Colonic mucosa (tissue), 4 donors: ENCODE data around the gene TRAPPC2B. TPM values are rescaled to one million over a fixed set of nuclear protein-coding genes. Genes with fewer than 3 reads are reported as not detected.

Source experiments
- DNase-seq: peaks from one replicate; pipeline ENCODE4 v3.0.0-alpha.2; 2020
- H3K27ac ChIP-seq: fragments of 200-600 bp; one replicate; pipeline ENCODE4 v1.8.0; 2021
- H3K27me3 ChIP-seq: fragments of 200-600 bp; one replicate; pipeline ENCODE4 v1.8.0; 2021
- H3K36me3 ChIP-seq: fragments of 200-600 bp; one replicate; pipeline ENCODE4 v1.8.0; 2021
- H3K4me1 ChIP-seq: fragments of 200-600 bp; one replicate; pipeline ENCODE4 v1.8.0; 2021; ENCODE audit warnings: mild to moderate bottlenecking
- H3K4me3 ChIP-seq: fragments of 200-600 bp; one replicate; pipeline ENCODE4 v1.8.0; 2021
- H3K9ac ChIP-seq, 2 donors: one replicate each; pipeline ENCODE4 v1.7.0; 2013; ENCODE audit warnings: control low read depth in 2 of 2, low read depth in 2 of 2, low read length in 2 of 2
- H3K9me3 ChIP-seq: fragments of 200-600 bp; one replicate; pipeline ENCODE4 v1.8.0; 2021
- intact Hi-C: fragments of 100-400 bp; cut with DNase I; formaldehyde crosslinking; loops from one replicate; pipeline ENCODE4 v1.14.1; 2022
- total RNA-seq, 2 donors: library from RNA; stranded (reverse); fragmentation: NEBNext Ultra II Directional in 1 of 2; extraction: Animal tissue kit (Norgen Biotek cat#: 25700) in 1 of 2; gene quantifications; one replicate each; pipeline ENCODE4 v1.2.1, GENCODE V29; 2021
- TF ChIP-seq, protein P1 (sequence below): fragments of 200-600 bp; IDR thresholded peaks from one replicate; pipeline ENCODE4 v1.8.0; 2022; ENCODE audit warnings: antibody characterized with exemption, mild to moderate bottlenecking
- donor health status: healthy.
- donor health status: DM: no; HTN: no; CAD: no.
- donor health status: DM: no; HTN: no; CAD: no.

Gene TRAPPC2B
- total RNA-seq, 2 donors from 2014 or later, result 3.8 to 4.6 TPM

DNA sequence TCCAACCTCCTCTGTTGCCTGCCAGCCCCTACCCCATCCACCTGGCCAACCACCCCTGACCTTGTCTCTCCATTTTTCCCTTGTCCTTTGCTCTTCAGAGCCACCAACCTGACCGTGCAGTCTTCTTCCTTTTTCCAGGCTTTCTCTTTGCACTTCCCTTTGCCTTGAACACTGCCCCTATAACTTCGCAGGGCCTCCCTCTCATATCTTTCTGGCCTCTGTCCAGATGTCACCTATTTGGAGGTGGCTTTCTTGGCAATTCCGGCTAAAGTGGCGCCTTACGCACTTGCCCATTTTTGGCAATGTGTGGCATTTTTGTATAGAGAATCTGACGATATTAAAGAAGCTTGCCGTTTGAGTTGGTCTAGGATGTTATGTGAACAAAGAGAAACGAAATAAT, 42.2 kb upstream of the TRAPPC2B start:
- TF ChIP-seq, protein P1, sequence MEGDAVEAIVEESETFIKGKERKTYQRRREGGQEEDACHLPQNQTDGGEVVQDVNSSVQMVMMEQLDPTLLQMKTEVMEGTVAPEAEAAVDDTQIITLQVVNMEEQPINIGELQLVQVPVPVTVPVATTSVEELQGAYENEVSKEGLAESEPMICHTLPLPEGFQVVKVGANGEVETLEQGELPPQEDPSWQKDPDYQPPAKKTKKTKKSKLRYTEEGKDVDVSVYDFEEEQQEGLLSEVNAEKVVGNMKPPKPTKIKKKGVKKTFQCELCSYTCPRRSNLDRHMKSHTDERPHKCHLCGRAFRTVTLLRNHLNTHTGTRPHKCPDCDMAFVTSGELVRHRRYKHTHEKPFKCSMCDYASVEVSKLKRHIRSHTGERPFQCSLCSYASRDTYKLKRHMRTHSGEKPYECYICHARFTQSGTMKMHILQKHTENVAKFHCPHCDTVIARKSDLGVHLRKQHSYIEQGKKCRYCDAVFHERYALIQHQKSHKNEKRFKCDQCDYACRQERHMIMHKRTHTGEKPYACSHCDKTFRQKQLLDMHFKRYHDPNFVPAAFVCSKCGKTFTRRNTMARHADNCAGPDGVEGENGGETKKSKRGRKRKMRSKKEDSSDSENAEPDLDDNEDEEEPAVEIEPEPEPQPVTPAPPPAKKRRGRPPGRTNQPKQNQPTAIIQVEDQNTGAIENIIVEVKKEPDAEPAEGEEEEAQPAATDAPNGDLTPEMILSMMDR, result no peak
- H3K27me3 ChIP-seq, result peaks cover 5% of the 10 kb centered on the region
- H3K4me1 ChIP-seq, result no peaks in the 10 kb centered on the region
- intact Hi-C loops, result no loop called here
- H3K9me3 ChIP-seq, result no peaks in the 10 kb centered on the region
- peak overlapping the region; percentile 89 for H3K4me3 ChIP-seq
- no peak for DNase-seq
- H3K27ac ChIP-seq, result no peak overlapping the region
- no peaks in the 10 kb centered on the region for H3K36me3 ChIP-seq
- H3K9ac ChIP-seq, result peak overlapping the region; percentile 87 to 91

DNA sequence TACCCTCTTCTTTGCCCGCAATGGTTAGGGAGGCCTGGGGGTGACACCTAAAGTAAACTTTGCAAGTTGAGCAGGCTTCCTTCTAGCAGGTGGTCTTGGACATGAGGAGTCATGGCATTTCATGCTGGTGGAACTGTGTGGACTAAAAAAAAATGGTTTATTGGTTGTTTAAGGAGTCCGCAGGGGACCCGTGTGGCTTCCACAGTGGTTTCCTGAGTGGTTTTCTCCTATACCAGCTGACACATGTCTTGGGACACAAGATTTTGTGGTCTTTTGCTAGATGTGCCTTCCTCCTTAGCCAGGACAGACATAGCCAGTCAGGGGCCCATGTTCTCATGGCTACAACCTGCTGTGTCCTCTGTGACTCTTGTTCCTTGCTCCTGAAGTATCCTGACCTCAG, 41.6 kb upstream of the TRAPPC2B start:
- Histone ChIP-seq H3K4me3 (peak overlapping the region; percentile 89), H3K9ac (no peak overlapping the region), H3K4me1 (no peaks in the 10 kb centered on the region), H3K27ac (no peak overlapping the region), H3K9me3 (no peaks in the 10 kb centered on the region), H3K36me3 (no peaks in the 10 kb centered on the region), H3K27me3 (peaks cover 5% of the 10 kb centered on the region)
- intact Hi-C loops, result no loop called here
- DNase-seq, result no peak
- TF ChIP-seq, protein P1, result no peak

DNA sequence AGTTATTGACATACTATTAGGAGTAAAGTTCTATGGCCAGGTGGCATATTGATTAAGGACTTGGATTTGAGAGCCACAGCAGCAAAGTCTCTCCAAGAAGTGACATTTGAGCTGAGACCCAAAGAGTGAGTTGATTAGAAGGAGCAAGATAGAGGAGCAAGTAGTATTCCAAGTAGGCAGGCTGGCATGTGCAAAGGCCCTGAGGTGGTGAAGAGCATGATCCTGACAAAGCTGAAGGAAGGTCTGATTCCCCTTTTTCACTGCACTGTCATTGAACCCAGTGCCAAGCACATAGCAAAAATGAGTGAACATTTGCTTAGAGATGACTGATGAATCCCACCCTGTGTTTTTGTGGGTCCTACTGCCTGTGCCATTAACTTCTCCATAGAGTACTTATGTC, 38.4 kb upstream of the TRAPPC2B start:
- H3K9me3 ChIP-seq, result no peaks in the 10 kb centered on the region
- no peaks in the 10 kb centered on the region for H3K27me3 ChIP-seq
- H3K36me3 ChIP-seq, result peaks cover 6% of the 10 kb centered on the region
- no peak overlapping the region for H3K4me3 ChIP-seq
- no peak overlapping the region for H3K27ac ChIP-seq
- H3K9ac ChIP-seq, result no peak overlapping the region
- H3K4me1 ChIP-seq, result no peaks in the 10 kb centered on the region
- DNase-seq, result no peak
- TF ChIP-seq, protein P1, result no peak
- intact Hi-C loops, result no loop called here

DNA sequence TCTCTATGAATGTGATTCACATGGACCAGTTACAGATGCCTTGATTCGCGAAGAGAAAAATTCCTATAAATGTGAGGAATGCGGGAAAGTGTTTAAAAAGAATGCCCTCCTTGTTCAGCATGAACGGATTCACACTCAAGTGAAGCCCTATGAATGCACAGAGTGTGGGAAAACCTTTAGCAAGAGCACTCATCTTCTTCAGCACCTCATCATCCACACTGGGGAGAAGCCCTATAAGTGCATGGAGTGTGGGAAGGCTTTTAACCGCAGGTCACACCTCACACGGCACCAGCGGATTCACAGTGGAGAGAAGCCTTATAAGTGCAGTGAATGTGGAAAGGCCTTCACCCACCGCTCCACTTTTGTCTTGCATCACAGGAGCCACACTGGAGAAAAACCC, 35.4 kb upstream of the TRAPPC2B start:
- peaks cover 6% of the 10 kb centered on the region for H3K36me3 ChIP-seq

DNA sequence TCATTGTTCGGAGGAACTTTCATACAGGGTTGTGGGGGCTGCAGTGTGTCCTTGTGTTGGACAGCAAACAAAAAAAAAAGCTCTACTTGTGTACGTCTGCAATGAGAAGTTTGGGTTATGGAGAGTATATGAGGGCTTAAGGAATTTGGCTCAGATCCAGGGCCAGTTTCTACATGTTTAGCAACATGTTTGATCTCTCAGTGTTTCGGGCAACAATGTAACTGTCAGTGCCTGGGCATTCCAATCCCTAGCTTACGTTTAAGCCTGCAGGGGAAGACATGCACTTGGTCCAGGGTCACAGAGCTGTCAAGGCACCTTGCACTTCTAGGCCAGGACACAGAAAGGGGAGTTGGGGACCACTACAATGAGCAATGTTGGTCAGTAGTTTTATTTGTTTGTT, 29.2 kb upstream of the TRAPPC2B start:
- Histone ChIP-seq H3K9me3 (no peaks in the 10 kb centered on the region), H3K27ac (no peak overlapping the region), H3K4me3 (no peak overlapping the region), H3K9ac (no peak overlapping the region), H3K36me3 (no peaks in the 10 kb centered on the region), H3K4me1 (no peaks in the 10 kb centered on the region), H3K27me3 (no peaks in the 10 kb centered on the region)
- intact Hi-C loops, result no loop called here
- no peak for DNase-seq
- TF ChIP-seq, protein P1, result no peak

More for the DNA sequence above, 35.4 kb upstream of the TRAPPC2B start:
- H3K27me3 ChIP-seq, result no peaks in the 10 kb centered on the region
- no peaks in the 10 kb centered on the region for H3K9me3 ChIP-seq
- no peak overlapping the region for H3K27ac ChIP-seq
- intact Hi-C loops, result no loop called here
- DNase-seq, result no peak
- no peaks in the 10 kb centered on the region for H3K4me1 ChIP-seq
- H3K4me3 ChIP-seq, result no peak overlapping the region
- TF ChIP-seq, protein P1, result no peak
- H3K9ac ChIP-seq, result no peak overlapping the region

DNA sequence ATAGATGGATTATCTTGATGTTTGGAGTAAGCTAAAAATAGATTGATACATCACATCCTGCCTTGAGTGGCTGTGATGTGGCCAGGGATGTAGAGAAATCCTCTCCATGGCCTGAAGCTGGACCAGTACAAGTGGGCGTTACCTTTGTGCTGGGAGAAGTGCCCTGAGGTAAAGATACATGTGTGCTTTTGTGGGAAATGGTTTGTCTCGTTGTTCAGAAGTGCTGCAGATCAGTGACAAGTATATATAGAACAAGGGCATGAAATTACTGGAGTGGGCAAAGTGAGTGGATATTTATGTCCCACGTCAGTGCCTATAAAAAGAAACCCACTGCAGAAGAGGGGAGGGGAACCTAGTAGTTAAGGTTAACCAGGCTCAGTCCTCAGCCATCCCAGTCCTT, 24.5 kb upstream of the TRAPPC2B start:
- Histone ChIP-seq H3K9me3 (no peaks in the 10 kb centered on the region), H3K4me1 (no peaks in the 10 kb centered on the region), H3K27me3 (no peaks in the 10 kb centered on the region), H3K9ac (no peak overlapping the region), H3K27ac (no peak overlapping the region), H3K36me3 (no peaks in the 10 kb centered on the region), H3K4me3 (no peak overlapping the region)
- no peak for DNase-seq
- intact Hi-C loops, result no loop called here
- TF ChIP-seq, protein P1, result no peak
